Loucy (cell line): ENCODE data around the gene CERS6.

Experiments used
- H2AFZ ChIP-seq: fragments of 200-600 bp; sonication (generic); 2 replicates; pipeline ENCODE4 v1.6.0; 2016; ENCODE audit warnings: antibody characterized with exemption, mild to moderate bottlenecking, low read length, moderate library complexity
- H3F3A ChIP-seq: fragments of 200-600 bp; 2 replicates; pipeline ENCODE4 v1.6.0; 2016; ENCODE audit warnings: antibody characterized with exemption, low read depth, mild to moderate bottlenecking
- H3K27me3 ChIP-seq: fragments of 200-600 bp; sonication (generic); 2 replicates; pipeline ENCODE4 v1.6.1; 2014; ENCODE audit warnings: low read length, mild to moderate bottlenecking; ENCODE audit not compliant: insufficient read depth, poor library complexity, severe bottlenecking
- H3K36me3 ChIP-seq: fragments of 200-600 bp; sonication (generic); 2 replicates; pipeline ENCODE4 v1.6.1; 2016; ENCODE audit warnings: low read length; ENCODE audit not compliant: insufficient read depth
- H3K4me1 ChIP-seq: fragments of 200-600 bp; sonication (generic); 2 replicates; pipeline ENCODE4 v1.5.1; 2014; ENCODE audit warnings: low read length, mild to moderate bottlenecking; ENCODE audit not compliant: insufficient read depth, poor library complexity, severe bottlenecking
- H3K4me2 ChIP-seq: fragments of 200-600 bp; sonication (generic); 2 replicates; pipeline ENCODE4 v1.6.0; 2014; ENCODE audit warnings: antibody characterized with exemption, low read length, low read depth, mild to moderate bottlenecking; ENCODE audit not compliant: poor library complexity, severe bottlenecking
- H3K4me3 ChIP-seq: fragments of 200-600 bp; sonication (generic); 2 replicates; pipeline ENCODE4 v1.5.1; 2014; ENCODE audit warnings: low read length, mild to moderate bottlenecking, mixed read lengths; ENCODE audit not compliant: poor library complexity, severe bottlenecking
- H3K79me2 ChIP-seq: fragments of 200-600 bp; sonication (generic); 2 replicates; pipeline ENCODE4 v1.6.1; 2014; ENCODE audit warnings: low read length; ENCODE audit not compliant: insufficient read depth
- H3K9ac ChIP-seq: fragments of 200-600 bp; sonication (generic); 2 replicates; pipeline ENCODE4 v1.6.0; 2014; ENCODE audit warnings: mild to moderate bottlenecking, low read depth, low read length, moderate library complexity; ENCODE audit not compliant: poor library complexity, severe bottlenecking
- H3K9me2 ChIP-seq: fragments of 200-600 bp; sonication (generic); replicated peaks from 2 replicates; pipeline ENCODE4 v1.6.1; 2016; ENCODE audit warnings: low read depth, low read length, mixed read lengths
- H3K9me3 ChIP-seq: fragments of 200-600 bp; sonication (generic); 2 replicates; pipeline ENCODE4 v1.6.1; 2014; ENCODE audit warnings: mild to moderate bottlenecking, antibody characterized with exemption, low read length, low read depth; ENCODE audit not compliant: insufficient read depth
- H4K20me1 ChIP-seq: fragments of 200-600 bp; sonication (generic); 2 replicates; pipeline ENCODE4 v1.6.0; 2014; ENCODE audit warnings: antibody characterized with exemption, low read length, mild to moderate bottlenecking; ENCODE audit not compliant: insufficient read depth, poor library complexity, severe bottlenecking
- EZH2phosphoT487 ChIP-seq: fragments of 200-600 bp; IDR thresholded peaks from 2 replicates; pipeline ENCODE4 v1.6.1; 2018; ENCODE audit warnings: antibody characterized with exemption, mild to moderate bottlenecking, moderate library complexity, borderline replicate concordance
- TF ChIP-seq, protein P1 (sequence below): fragments of 200-600 bp; sonication (generic); conservative IDR thresholded peaks from 2 replicates; pipeline ENCODE4 v1.5.1; 2014; ENCODE audit warnings: mild to moderate bottlenecking, antibody characterized with exemption, low read length

Gene CERS6

GRCh38 chr2:168494190-168494711 is 38.2 kb downstream of the CERS6 start:
- no peak overlapping the region for H3K4me2 ChIP-seq
- H3K36me3 ChIP-seq = peaks cover 10% of the 10 kb centered on the region; the same call in 1 of the 2 replicates
- H3K4me1 ChIP-seq = peaks cover 17% of the 10 kb centered on the region
- no peak overlapping the region for H2AFZ ChIP-seq
- H3F3A ChIP-seq = no peaks in the 10 kb centered on the region
- H4K20me1 ChIP-seq = no peaks in the 10 kb centered on the region
- no peak overlapping the region for H3K4me3 ChIP-seq
- peaks cover 68% of the 10 kb centered on the region for H3K79me2 ChIP-seq
- no peaks in the 10 kb centered on the region for H3K9me2 ChIP-seq
- H3K27me3 ChIP-seq = no peaks in the 10 kb centered on the region
- no peaks in the 10 kb centered on the region for H3K9me3 ChIP-seq
- H3K9ac ChIP-seq = no peak overlapping the region
- TF ChIP-seq, protein P1, sequence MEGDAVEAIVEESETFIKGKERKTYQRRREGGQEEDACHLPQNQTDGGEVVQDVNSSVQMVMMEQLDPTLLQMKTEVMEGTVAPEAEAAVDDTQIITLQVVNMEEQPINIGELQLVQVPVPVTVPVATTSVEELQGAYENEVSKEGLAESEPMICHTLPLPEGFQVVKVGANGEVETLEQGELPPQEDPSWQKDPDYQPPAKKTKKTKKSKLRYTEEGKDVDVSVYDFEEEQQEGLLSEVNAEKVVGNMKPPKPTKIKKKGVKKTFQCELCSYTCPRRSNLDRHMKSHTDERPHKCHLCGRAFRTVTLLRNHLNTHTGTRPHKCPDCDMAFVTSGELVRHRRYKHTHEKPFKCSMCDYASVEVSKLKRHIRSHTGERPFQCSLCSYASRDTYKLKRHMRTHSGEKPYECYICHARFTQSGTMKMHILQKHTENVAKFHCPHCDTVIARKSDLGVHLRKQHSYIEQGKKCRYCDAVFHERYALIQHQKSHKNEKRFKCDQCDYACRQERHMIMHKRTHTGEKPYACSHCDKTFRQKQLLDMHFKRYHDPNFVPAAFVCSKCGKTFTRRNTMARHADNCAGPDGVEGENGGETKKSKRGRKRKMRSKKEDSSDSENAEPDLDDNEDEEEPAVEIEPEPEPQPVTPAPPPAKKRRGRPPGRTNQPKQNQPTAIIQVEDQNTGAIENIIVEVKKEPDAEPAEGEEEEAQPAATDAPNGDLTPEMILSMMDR = no peak; the same call in 1 of the 2 replicates
- TF ChIP-seq EZH2phosphoT487 = no peak

GRCh38 chr2:168495524-168495923 is 39.5 kb downstream of the CERS6 start:
- Histone ChIP-seq H3K9me3 (no peaks in the 10 kb centered on the region), H3K36me3 (peaks cover 10% of the 10 kb centered on the region; the same call in 1 of the 2 replicates), H3K4me1 (peaks cover 9% of the 10 kb centered on the region), H2AFZ (no peak overlapping the region), H3F3A (no peaks in the 10 kb centered on the region), H3K27me3 (no peaks in the 10 kb centered on the region), H4K20me1 (no peaks in the 10 kb centered on the region), H3K79me2 (peaks cover 67% of the 10 kb centered on the region), H3K9ac (no peak overlapping the region), H3K4me2 (no peak overlapping the region), H3K9me2 (no peaks in the 10 kb centered on the region), H3K4me3 (no peak overlapping the region)
- TF ChIP-seq, protein P1 = no peak
- no peak for TF ChIP-seq EZH2phosphoT487

DNA sequence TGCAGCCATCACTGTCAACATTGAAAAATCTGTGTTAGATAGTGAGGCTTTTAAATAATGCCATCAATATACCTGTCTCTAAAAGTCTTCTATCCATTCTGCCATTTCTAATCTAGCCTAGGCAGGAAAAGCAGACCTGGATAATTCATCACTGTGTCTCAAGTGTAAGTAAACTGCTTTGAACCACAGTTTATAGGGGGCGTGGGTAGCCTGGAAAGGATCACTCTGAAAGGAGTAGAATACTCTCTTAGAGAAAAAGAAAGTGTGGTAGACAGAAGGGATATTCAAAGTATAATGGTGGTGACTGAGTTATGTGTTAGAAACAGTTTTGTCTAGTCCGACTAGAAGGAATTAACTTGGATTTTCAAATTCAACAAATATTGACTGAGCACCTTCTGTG is 40.8 kb downstream of the CERS6 start:
- 0 out of 2 replicates have a peak, but pooled peaks cover under 1% of the 10 kb centered on the region for H3K9me3 ChIP-seq
- no peak overlapping the region for H3K9ac ChIP-seq
- H2AFZ ChIP-seq = no peak overlapping the region
- H3F3A ChIP-seq = no peaks in the 10 kb centered on the region
- H4K20me1 ChIP-seq = no peaks in the 10 kb centered on the region
- H3K27me3 ChIP-seq = no peaks in the 10 kb centered on the region
- no peaks in the 10 kb centered on the region for H3K9me2 ChIP-seq
- no peak overlapping the region for H3K4me2 ChIP-seq
- H3K4me3 ChIP-seq = no peak overlapping the region
- H3K4me1 ChIP-seq = no peaks in the 10 kb centered on the region
- TF ChIP-seq EZH2phosphoT487 = no peak
- TF ChIP-seq, protein P1 = no peak
- H3K79me2 ChIP-seq = peaks cover 68% of the 10 kb centered on the region
- H3K36me3 ChIP-seq = peaks cover 10% of the 10 kb centered on the region; the same call in 1 of the 2 replicates
